ENCODE data around the gene CCNL1. TPM values are rescaled to one million over a fixed set of nuclear protein-coding genes. Genes with fewer than 3 reads are reported as not detected.

The CCNL1 gene
- total and polyA plus RNA-seq, 2 of the 8 experiments (the other 6 are each of a cell fraction or from before 2014, with no cell fraction given), result 64.5 to 68.6 TPM

DNA sequence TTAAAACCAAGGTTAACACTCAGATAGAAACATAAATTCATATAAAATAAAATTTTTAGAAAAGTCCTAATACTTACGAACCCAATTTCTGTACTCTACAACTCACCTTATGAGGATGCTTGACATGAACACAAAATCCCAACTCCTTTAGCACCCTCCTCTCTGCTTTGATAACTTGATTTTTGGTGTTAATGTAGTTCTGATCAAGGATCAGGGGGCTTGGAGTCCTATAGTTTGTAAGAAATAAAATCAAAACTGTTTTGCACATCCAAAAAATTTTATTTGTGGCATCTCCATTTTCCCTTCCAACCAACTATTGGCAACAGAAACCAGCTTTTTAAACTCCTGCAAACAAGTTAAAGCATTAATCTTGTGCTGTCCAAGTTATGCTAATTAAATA, 7.0 kb downstream of the CCNL1 start:
- Histone ChIP-seq H3K14ac (ENCODE audit: insufficient read length) (no peak overlapping the region), H3K23me2 (ENCODE audit: low read depth, low read length) (no peaks in the 10 kb centered on the region), H2BK5ac (ENCODE audit: low read depth, low read length) (no peak overlapping the region), H3K18ac (ENCODE audit: extremely low read depth, low read length) (no peak overlapping the region), H2BK120ac (replicated peaks; ENCODE audit: low read depth, low read length) (no peak overlapping the region), H4K8ac (ENCODE audit: extremely low read depth, insufficient read depth, low read length) (no peak overlapping the region; the same call in 1 of the 2 replicates), H2BK15ac (ENCODE audit: low read length) (no peak overlapping the region), H2BK20ac (ENCODE audit: low read length) (no peak overlapping the region), H4K5ac (ENCODE audit: insufficient read length, low read depth, low read length) (no peak overlapping the region), H3K9ac (replicated peaks in 1 of 4; ENCODE audit: extremely low read depth in 1 of 4, low read depth in 3 of 4, low read length in 3 of 4) (no peak overlapping the region), H3K79me2 (ENCODE audit: control insufficient read depth in 1 of 2, insufficient read depth in 2 of 2, low read length in 2 of 2) (peaks cover 7 to 58% of the 10 kb centered on the region in 2 experiments; a peak in 3 of 4 replicates), H3K36me3 (ENCODE audit: control insufficient read depth in 2 of 4, insufficient read depth in 4 of 4, low read length in 3 of 4) (peaks cover 35 to 100% (median 88%) of the 10 kb centered on the region in 4 experiments), H3K23ac (ENCODE audit: insufficient read length) (no peak overlapping the region), H4K91ac (replicated peaks; ENCODE audit: insufficient read length, low read length) (no peak overlapping the region), H3K4me2 (ENCODE audit: insufficient read depth in 1 of 2, low read depth in 2 of 2, low read length in 2 of 2) (no peak overlapping the region), H3K4me1 (replicated peaks in 1 of 4; ENCODE audit: control insufficient read depth in 3 of 4, insufficient read depth in 4 of 4, low read length in 3 of 4) (no peaks in the 10 kb centered on the region; a peak in 2 of 7 replicates), H2BK12ac (ENCODE audit: low read depth, low read length) (no peak overlapping the region), H2AFZ (ENCODE audit: low read length) (no peak overlapping the region), H3K27ac (ENCODE audit: low read depth, low read length) (no peak overlapping the region), H3K27me3 (replicated peaks in 1 of 4; ENCODE audit: control insufficient read depth in 3 of 4, extremely low read depth in 1 of 4, insufficient read depth in 3 of 4, low read length in 3 of 4) (peaks cover 0 to 1% (median 0%) of the 10 kb centered on the region in 4 experiments; a peak in 1 of 7 replicates), H3K56ac (replicated peaks; ENCODE audit: insufficient read length, low read depth, low read length) (no peak overlapping the region), H3K4me3 (ENCODE audit: extremely low read depth in 1 of 4, insufficient read depth in 2 of 4, low read depth in 3 of 4, low read length in 4 of 4) (no peak overlapping the region), H2AK5ac (ENCODE audit: low read depth, low read length) (no peak overlapping the region), H3K79me1 (ENCODE audit: low read depth, low read length) (no peaks in the 10 kb centered on the region), H4K20me1 (replicated peaks in 1 of 2; ENCODE audit: control insufficient read depth in 1 of 2, insufficient read depth in 2 of 2, low read length in 2 of 2) (peaks cover 14 to 18% of the 10 kb centered on the region in 2 experiments), H3K9me3 (ENCODE audit: insufficient read depth in 2 of 2, low read depth in 1 of 2, low read length in 1 of 2) (no peaks in the 10 kb centered on the region), H3K4ac (replicated peaks; ENCODE audit: insufficient read length, low read depth, low read length) (no peak overlapping the region)
- no peak for DNase-seq (ENCODE audit: low read depth in 1 of 2, low spot score in 2 of 2)
- TF ChIP-seq POLR2A (IDR thresholded peaks at IDR 0.05; ENCODE audit: control extremely low read depth in 1 of 2, low read depth in 2 of 2, low read length in 2 of 2), result peak in 1 of 2 experiments; percentile 53; a peak in 1 of 3 replicates
- TF ChIP-seq NRF1 (IDR thresholded peaks at IDR 0.05; ENCODE audit: low read depth, low read length), result no peak
- no peak for FAIRE-seq
- 86% methylated on average over 1 of the region's 1 CpG; no CpG with 5 or more reads in 1 of the 2 experiments for WGBS, 2 experiments (ENCODE audit: extremely low coverage in 1 of 2, insufficient coverage in 1 of 2, insufficient read length in 1 of 2, insufficient replicate concordance in 2 of 2, low coverage in 1 of 2, low lambda C conversion rate in 2 of 2, missing lambda C conversion rate in 1 of 2)
- CTCF ChIA-PET (ENCODE audit: partially characterized antibody), result no interaction called here
- POLR2A ChIA-PET (ENCODE audit: partially characterized antibody), result interaction anchor here (0.7 to 6.1 kb wide), 2 partner anchors 8 to 22 kb away, joined by 3 to 43 read pairs; no protein-coding TSS in a partner anchor
